Measurements from ENCODE around the gene RNF2.

RNF2 gene

GRCh38 chr1:185041742-185042141 lies 3.6 kb upstream of the RNF2 start:
- TF ChIP-seq GATA2 (IDR thresholded peaks at IDR 0.05; ENCODE audit: low read depth, low read length): no peak

GRCh38 chr1:185042737-185043136 lies 2.6 kb upstream of the RNF2 start:
- TF ChIP-seq GATA3 (IDR thresholded peaks at IDR 0.05; ENCODE audit: low read depth, low read length) (no peak), GATA2 (IDR thresholded peaks at IDR 0.05; ENCODE audit: low read depth, low read length) (no peak)

GRCh38 chr1:185044387-185044786 lies 971 bp upstream of the RNF2 start:
- no peak for TF ChIP-seq GATA2 (IDR thresholded peaks at IDR 0.05; ENCODE audit: low read depth, low read length)
- TF ChIP-seq GATA3 (IDR thresholded peaks at IDR 0.05; ENCODE audit: low read depth, low read length): no peak

- TF ChIP-seq GATA3 (IDR thresholded peaks at IDR 0.05; ENCODE audit: low read depth, low read length): no peak
- TF ChIP-seq GATA2 (IDR thresholded peaks at IDR 0.05; ENCODE audit: low read depth, low read length): no peak
These were observed 595 bp downstream of the RNF2 start for GRCh38 chr1:185045814-185046492.

GRCh38 chr1:185046668-185047067 lies 1.3 kb downstream of the RNF2 start:
- TF ChIP-seq GATA3 (IDR thresholded peaks at IDR 0.05; ENCODE audit: low read depth, low read length): no peak
- no peak for TF ChIP-seq GATA2 (IDR thresholded peaks at IDR 0.05; ENCODE audit: low read depth, low read length)

GRCh38 chr1:185049670-185050069 lies 4.3 kb downstream of the RNF2 start:
- TF ChIP-seq GATA2 (IDR thresholded peaks at IDR 0.05; ENCODE audit: low read depth, low read length) (no peak), GATA3 (IDR thresholded peaks at IDR 0.05; ENCODE audit: low read depth, low read length) (no peak)

- TF ChIP-seq GATA2 (IDR thresholded peaks at IDR 0.05; ENCODE audit: low read depth, low read length): no peak
- peak; percentile 14; the same call in 1 of the 2 replicates for TF ChIP-seq GATA3 (IDR thresholded peaks at IDR 0.05; ENCODE audit: low read depth, low read length)
These were observed 5.6 kb downstream of the RNF2 start for GRCh38 chr1:185050823-185051451.

GRCh38 chr1:185053204-185053603 lies 7.8 kb downstream of the RNF2 start:
- TF ChIP-seq GATA3 (IDR thresholded peaks at IDR 0.05; ENCODE audit: low read depth, low read length): no peak
- no peak for TF ChIP-seq GATA2 (IDR thresholded peaks at IDR 0.05; ENCODE audit: low read depth, low read length)

GRCh38 chr1:185054365-185055060 lies 9.2 kb downstream of the RNF2 start:
- TF ChIP-seq GATA2 (IDR thresholded peaks at IDR 0.05; ENCODE audit: low read depth, low read length): no peak
- TF ChIP-seq GATA3 (IDR thresholded peaks at IDR 0.05; ENCODE audit: low read depth, low read length): no peak

- no peak for TF ChIP-seq GATA3 (IDR thresholded peaks at IDR 0.05; ENCODE audit: low read depth, low read length)
- no peak for TF ChIP-seq GATA2 (IDR thresholded peaks at IDR 0.05; ENCODE audit: low read depth, low read length)
These were observed 12.8 kb downstream of the RNF2 start for GRCh38 chr1:185058110-185058509.

GRCh38 chr1:185058876-185059275 lies 13.5 kb downstream of the RNF2 start:
- TF ChIP-seq GATA2 (IDR thresholded peaks at IDR 0.05; ENCODE audit: low read depth, low read length) (no peak), GATA3 (IDR thresholded peaks at IDR 0.05; ENCODE audit: low read depth, low read length) (no peak)

GRCh38 chr1:185059950-185060571 lies 14.7 kb downstream of the RNF2 start:
- TF ChIP-seq GATA3 (IDR thresholded peaks at IDR 0.05; ENCODE audit: low read depth, low read length) (no peak), GATA2 (IDR thresholded peaks at IDR 0.05; ENCODE audit: low read depth, low read length) (no peak)

- TF ChIP-seq GATA2 (IDR thresholded peaks at IDR 0.05; ENCODE audit: low read depth, low read length) (no peak), GATA3 (IDR thresholded peaks at IDR 0.05; ENCODE audit: low read depth, low read length) (no peak)
These were observed 17.5 kb downstream of the RNF2 start for GRCh38 chr1:185062710-185063370.

GRCh38 chr1:185063719-185064118 lies 18.4 kb downstream of the RNF2 start:
- TF ChIP-seq GATA3 (IDR thresholded peaks at IDR 0.05; ENCODE audit: low read depth, low read length) (no peak), GATA2 (IDR thresholded peaks at IDR 0.05; ENCODE audit: low read depth, low read length) (no peak)

Measured in SH-SY5Y (cell line).